ENCODE measurements around the gene TRAPPC1. TPM values are rescaled to one million over a fixed set of nuclear protein-coding genes. Genes with fewer than 3 reads are reported as not detected.
A peak's percentile ranks its signal among the peaks of the same experiment; 100 is the strongest.

Gene TRAPPC1
- total RNA-seq, 1 experiment from 2014 or later, result 87.8 TPM

DNA sequence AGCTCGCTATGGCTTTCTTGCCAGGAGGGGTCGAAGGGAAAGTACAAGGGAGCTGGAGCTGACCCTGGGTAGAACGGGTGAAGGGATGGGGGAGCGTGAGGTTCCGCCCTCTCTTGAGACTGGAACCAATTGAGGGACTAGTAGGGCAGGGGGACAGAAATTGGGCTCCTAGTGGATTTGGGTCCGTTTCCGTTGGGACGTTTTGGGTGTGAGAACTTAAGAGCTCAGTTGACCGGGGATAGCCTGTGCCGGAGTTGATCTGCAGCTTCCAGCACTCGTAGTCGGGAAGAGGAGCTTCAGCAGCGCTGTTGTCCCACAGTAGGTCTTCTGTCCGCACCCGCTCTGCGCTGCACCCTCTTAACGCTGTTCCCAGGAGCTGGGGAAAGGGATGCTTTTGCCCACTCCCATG, 741 bp upstream of the TRAPPC1 start:
- Mint-ChIP-seq H3K27ac (ENCODE audit: unreplicated experiment) (peak overlapping the region; percentile 85), H3K4me1 (ENCODE audit: low read depth, unreplicated experiment) (peaks cover 20% of the 10 kb centered on the region), H3K36me3 (ENCODE audit: insufficient read depth, unreplicated experiment) (peaks cover 51% of the 10 kb centered on the region), H3K27me3 (ENCODE audit: unreplicated experiment) (no peaks in the 10 kb centered on the region), H3K9me3 (ENCODE audit: low read depth, unreplicated experiment) (no peaks in the 10 kb centered on the region), H3K4me3 (ENCODE audit: low read depth, unreplicated experiment) (peak overlapping the region; percentile 91)
- CTCF ChIA-PET, result interaction anchor here (0.6 to 2.6 kb wide), 4 partner anchors 48 to 112 kb away, joined by 3 to 16 read pairs (median 4); no protein-coding TSS in a partner anchor
- BruUV-seq (replicated peaks), result no TSS peak
- intact Hi-C loops (cut with micrococcal nuclease; ENCODE audit: unreplicated experiment), result loop anchor here (10.0 kb wide), 1 partner anchor 48 kb away; the partner anchor contains the start of gene CHD3
- DNase-seq, result peak; percentile 5
- TF ChIP-seq, protein P1, sequence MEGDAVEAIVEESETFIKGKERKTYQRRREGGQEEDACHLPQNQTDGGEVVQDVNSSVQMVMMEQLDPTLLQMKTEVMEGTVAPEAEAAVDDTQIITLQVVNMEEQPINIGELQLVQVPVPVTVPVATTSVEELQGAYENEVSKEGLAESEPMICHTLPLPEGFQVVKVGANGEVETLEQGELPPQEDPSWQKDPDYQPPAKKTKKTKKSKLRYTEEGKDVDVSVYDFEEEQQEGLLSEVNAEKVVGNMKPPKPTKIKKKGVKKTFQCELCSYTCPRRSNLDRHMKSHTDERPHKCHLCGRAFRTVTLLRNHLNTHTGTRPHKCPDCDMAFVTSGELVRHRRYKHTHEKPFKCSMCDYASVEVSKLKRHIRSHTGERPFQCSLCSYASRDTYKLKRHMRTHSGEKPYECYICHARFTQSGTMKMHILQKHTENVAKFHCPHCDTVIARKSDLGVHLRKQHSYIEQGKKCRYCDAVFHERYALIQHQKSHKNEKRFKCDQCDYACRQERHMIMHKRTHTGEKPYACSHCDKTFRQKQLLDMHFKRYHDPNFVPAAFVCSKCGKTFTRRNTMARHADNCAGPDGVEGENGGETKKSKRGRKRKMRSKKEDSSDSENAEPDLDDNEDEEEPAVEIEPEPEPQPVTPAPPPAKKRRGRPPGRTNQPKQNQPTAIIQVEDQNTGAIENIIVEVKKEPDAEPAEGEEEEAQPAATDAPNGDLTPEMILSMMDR (IDR thresholded peaks at IDR 0.05; ENCODE audit: unreplicated experiment), result no peak

DNA sequence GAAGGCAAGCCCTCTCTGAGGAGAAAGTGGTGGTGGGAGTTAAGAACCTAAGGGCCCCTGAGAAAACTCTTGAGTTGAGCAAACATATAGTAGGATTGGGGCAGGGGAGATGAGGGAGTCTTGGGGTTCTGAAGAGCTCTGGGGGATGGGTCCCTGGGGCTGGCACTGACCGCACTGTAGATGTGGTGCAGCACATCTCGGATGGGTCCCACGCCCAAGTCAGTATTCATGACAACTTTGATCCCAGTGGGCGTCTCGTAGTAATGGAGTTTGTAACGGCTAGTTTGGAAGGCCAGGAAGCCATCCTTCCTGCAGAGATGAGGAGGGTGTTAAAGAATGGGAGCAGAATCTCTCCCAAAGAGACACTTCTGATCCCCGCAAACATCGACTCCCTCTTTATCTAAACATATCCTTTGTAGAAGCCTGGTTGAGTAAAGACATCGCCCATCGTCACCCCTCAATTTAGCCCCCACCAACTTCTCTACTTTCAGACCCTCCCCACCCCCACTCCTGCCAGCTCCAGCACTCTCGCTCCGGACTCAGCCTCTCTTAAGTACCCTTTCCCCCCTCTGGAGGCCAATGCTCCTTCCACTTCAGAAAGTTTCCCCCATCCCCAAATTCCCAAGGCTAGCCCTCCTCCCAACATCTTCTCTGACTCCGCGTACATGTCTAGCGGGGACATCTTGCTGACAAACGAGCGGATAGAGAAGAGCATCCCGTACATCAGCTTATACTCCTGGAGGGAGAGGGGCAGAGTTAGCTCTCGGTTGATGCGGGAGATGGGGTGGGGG, 710 bp downstream of the TRAPPC1 start:
- Mint-ChIP-seq H3K36me3 (ENCODE audit: insufficient read depth, unreplicated experiment) (peaks cover 38% of the 10 kb centered on the region), H3K9me3 (ENCODE audit: low read depth, unreplicated experiment) (no peaks in the 10 kb centered on the region), H3K27me3 (ENCODE audit: unreplicated experiment) (no peaks in the 10 kb centered on the region), H3K27ac (ENCODE audit: unreplicated experiment) (no peak overlapping the region), H3K4me1 (ENCODE audit: low read depth, unreplicated experiment) (peaks cover 20% of the 10 kb centered on the region), H3K4me3 (ENCODE audit: low read depth, unreplicated experiment) (peak overlapping the region; percentile 91)
- intact Hi-C loops (cut with micrococcal nuclease; ENCODE audit: unreplicated experiment), result loop anchor here (10.0 kb wide), 1 partner anchor 46 kb away; the partner anchor contains the start of gene CHD3
- TF ChIP-seq, protein P1 (IDR thresholded peaks at IDR 0.05; ENCODE audit: unreplicated experiment), result no peak
- CTCF ChIA-PET, result interaction anchor here (0.6 to 2.6 kb wide), 5 partner anchors 49 to 188 kb away, joined by 3 to 16 read pairs (median 3); no protein-coding TSS in a partner anchor
- TSS peak; percentile 91 for BruUV-seq (replicated peaks)
- DNase-seq, result no peak

DNA sequence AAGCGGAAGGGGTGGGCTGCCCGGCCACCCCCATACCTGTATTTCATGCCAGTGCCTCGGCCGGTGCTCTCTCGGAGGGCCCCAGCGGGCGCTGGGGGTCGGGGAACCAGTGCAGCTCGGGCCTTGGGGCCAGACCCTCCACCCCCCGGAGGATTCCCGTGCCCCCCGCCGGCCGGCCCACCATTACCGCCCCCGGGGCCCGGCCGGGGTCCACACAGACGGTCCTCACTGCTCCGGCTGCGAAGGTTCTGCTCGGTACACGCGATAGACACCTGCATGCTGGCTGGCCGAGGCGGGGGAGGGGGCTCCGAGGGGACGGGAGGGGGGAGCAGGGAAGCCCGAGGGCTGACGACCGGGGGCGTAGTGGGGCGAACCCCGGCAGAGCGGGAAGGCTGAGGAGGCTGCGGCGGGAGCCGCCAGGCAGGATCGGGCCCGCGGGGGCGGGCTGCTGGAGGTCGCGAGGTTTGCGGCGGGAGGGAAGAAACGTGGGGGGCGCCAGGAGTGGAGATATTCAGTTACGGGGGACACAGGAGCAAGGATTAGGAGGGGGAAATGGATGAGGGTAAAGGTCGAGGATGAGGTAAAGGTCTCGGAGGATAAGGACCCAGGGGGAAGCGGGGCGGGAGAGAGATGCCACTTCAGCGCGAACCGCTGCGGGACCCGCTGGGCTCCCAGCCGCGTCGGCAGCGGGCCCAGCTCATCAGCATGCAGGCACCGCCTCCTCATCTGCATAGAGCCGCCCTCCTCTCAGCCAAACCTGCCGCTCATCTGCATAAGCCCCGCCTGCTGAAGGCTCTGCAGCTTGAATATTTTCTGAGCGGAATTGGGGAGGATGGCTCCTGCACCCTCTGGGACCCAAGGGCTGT, 2.4 kb downstream of the TRAPPC1 start, which contains the start of gene KCNAB3:
Gene KCNAB3, minus strand, starts transcription at position 699 of the 866 bp plus-strand sequence. Its CDS starts 421 bp downstream, at position 278.
- TF ChIP-seq, protein P1 (IDR thresholded peaks at IDR 0.05; ENCODE audit: unreplicated experiment), result no peak
- H3K27ac Mint-ChIP-seq (ENCODE audit: unreplicated experiment), result no peak within 1 kb of the TSS
- peak within 1 kb of the TSS; percentile 91 for H3K4me3 Mint-ChIP-seq (ENCODE audit: low read depth, unreplicated experiment)
- H3K9me3 Mint-ChIP-seq (ENCODE audit: low read depth, unreplicated experiment), result no peaks in the 10 kb centered on the region
- CTCF ChIA-PET, result no interaction called here
- peaks cover 29% of the 10 kb centered on the region for H3K36me3 Mint-ChIP-seq (ENCODE audit: insufficient read depth, unreplicated experiment)
- no peaks in the 10 kb centered on the region for H3K27me3 Mint-ChIP-seq (ENCODE audit: unreplicated experiment)
- intact Hi-C loops (cut with micrococcal nuclease; ENCODE audit: unreplicated experiment), result loop anchor here (10.0 kb wide), 1 partner anchor 45 kb away; the partner anchor contains the start of gene CHD3
- DNase-seq, result no peak
- no TSS peak for BruUV-seq (replicated peaks)
- H3K4me1 Mint-ChIP-seq (ENCODE audit: low read depth, unreplicated experiment), result peaks cover 18% of the 10 kb centered on the region

DNA sequence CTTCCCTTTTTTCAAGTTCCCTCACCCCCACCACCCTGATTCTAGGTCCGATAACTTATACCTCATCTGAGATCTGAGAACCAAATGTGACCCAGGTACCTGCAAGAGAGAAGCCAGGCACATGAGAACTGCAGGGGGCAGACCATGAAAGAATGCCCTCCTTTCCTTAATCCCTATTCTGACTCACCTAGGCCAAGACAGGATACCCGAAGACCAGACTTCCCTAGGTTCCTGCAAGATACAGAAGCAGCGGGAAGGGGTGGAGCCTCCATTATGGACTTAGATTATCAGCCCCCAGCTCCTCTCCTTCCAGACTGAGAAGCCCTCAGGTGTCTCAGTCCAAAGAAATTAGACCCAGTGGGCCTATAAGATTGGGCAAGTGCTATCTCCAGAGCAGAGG, 4.2 kb downstream of the TRAPPC1 start:
- no peak overlapping the region for H3K27ac Mint-ChIP-seq (ENCODE audit: unreplicated experiment)
- TF ChIP-seq, protein P1 (IDR thresholded peaks at IDR 0.05; ENCODE audit: unreplicated experiment), result no peak
- no peak for DNase-seq
- peaks cover 21% of the 10 kb centered on the region for H3K36me3 Mint-ChIP-seq (ENCODE audit: insufficient read depth, unreplicated experiment)
- intact Hi-C loops (cut with micrococcal nuclease; ENCODE audit: unreplicated experiment), result no loop called here
- CTCF ChIA-PET, result no interaction called here
- H3K4me1 Mint-ChIP-seq (ENCODE audit: low read depth, unreplicated experiment), result no peaks in the 10 kb centered on the region
- no peaks in the 10 kb centered on the region for H3K9me3 Mint-ChIP-seq (ENCODE audit: low read depth, unreplicated experiment)
- no peaks in the 10 kb centered on the region for H3K27me3 Mint-ChIP-seq (ENCODE audit: unreplicated experiment)
- no TSS peak for BruUV-seq (replicated peaks)
- H3K4me3 Mint-ChIP-seq (ENCODE audit: low read depth, unreplicated experiment), result no peak overlapping the region
